G401 (cell line): ENCODE results near the gene PAPPA. TPM values are rescaled to one million over a fixed set of nuclear protein-coding genes. Genes with fewer than 3 reads are reported as not detected.

Experiments used
- DNase-seq: peaks from one replicate; pipeline ENCODE4 v3.0.0-alpha.2; 2015; ENCODE audit warnings: low spot score
- in situ Hi-C: cut with HindIII; loops from 2 replicates; pipeline ENCODE4 v1.10.0; 2016; ENCODE audit warnings: low sequenced_read_pairs, mixed read lengths
- total RNA-seq: library from RNA; depleted of rRNA; stranded (reverse); fragments of >200 nt; shearing (Covaris generic); gene quantifications from 2 replicates; pipeline ENCODE4 v1.2.3, GENCODE V29; 2014

PAPPA gene
- total RNA-seq, 1 experiment from 2014 or later, result 0.44 TPM

DNA sequence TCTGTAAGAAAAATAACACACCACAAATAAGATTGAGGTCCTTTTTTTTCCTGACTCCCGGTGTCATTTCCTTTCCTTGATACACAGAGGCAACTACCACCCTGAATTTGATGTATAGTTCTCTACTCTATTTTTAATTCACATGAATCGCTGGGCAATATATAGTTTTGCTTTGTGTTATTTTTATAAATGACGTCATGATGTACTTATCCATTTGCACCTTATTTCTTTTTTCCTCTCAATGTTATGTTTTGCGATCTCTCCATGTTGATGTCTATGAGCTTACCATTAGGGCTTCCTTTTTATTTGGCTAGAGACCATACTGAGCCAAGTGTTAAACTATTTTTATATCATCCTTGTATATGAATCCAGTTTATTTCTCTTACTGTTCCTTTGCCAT lies 175.9 kb downstream of the PAPPA start:
- in situ Hi-C loops, result no loop called here
- DNase-seq, result no peak

DNA sequence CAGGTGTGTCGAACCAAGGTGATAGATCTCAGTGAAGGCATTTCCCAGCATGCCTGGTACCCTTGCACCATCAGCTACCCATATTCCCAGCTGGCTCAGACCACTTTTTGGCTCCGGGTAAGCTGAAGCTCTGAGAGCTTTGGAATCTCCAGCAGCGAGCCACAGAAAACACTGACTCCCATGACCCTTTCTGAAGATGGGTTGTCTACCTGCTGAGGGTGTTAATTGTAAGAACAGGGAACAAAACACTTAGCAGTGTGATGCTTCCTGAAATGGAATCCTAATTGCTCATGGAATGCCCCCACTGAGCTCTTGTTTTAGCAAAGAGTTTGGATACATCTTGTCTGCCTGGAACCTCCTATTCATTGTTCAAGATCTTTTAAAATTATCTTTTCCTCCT lies 177.7 kb downstream of the PAPPA start:
- in situ Hi-C loops, result no loop called here

DNA sequence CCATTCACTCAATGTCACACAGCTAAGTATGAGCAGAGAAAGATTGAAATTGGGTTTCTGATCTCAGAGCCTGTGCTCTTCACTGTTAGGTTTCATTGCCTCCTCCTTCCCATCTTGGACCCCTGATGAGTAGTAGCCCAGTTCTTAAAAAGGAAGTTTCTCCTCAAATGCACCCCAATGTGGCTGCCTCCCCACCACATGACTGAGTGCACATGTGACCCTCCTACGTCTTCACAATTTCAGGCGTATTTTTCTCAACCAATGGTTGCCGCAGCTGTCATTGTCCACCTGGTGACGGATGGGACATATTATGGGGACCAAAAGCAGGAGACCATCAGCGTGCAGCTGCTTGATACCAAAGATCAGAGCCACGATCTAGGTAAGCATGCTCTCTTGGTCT lies 178.5 kb downstream of the PAPPA start:
- DNase-seq, result no peak

More for the DNA sequence above, 177.7 kb downstream of the PAPPA start:
- no peak for DNase-seq

DNA sequence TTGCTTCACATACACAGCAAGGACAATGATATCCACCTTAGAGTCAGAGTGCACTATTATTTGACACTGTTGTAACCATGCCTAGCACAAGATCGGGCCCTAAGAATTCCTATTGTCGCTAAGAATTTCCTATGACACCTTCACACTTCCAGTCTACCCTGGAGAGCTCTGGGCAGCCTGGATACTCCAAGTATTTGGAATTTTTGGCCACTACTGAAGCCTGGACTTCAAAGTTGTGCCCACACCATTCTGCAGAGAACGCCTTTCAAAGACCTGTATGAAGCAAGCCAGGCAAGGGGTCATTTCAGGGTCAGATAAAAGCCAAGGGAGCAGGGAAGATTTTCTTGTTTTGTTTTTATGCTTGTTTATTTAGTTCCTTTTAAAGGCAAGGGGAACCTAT lies 179.7 kb downstream of the PAPPA start:
- no peak for DNase-seq
- in situ Hi-C loops, result no loop called here

More for the DNA sequence above, 178.5 kb downstream of the PAPPA start:
- in situ Hi-C loops, result no loop called here

DNA sequence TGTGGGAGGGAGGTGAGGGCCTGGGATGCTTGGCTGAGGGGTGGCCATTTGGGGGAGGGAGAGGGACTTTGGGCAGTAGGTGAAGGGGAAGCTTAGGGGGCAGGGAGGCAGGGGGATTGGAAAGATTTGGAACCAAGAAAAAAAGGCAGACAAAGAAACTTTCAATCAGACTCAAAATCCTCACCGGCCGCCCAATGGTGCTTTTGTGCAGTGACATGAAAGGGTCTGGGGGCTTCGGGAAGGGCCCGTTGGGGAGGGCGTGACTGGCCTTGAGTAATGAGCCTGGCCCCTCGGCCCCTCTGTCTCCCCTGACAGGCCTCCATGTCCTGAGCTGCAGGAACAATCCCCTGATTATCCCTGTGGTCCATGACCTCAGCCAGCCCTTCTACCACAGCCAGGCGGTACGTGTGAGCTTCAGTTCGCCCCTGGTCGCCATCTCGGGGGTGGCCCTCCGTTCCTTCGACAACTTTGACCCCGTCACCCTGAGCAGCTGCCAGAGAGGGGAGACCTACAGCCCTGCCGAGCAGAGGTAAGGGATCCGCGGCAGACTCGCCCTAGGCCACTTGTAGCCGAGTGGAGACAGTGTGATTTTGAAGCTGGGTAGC lies 181.1 kb downstream of the PAPPA start:
- no peak for DNase-seq
- in situ Hi-C loops, result no loop called here

DNA sequence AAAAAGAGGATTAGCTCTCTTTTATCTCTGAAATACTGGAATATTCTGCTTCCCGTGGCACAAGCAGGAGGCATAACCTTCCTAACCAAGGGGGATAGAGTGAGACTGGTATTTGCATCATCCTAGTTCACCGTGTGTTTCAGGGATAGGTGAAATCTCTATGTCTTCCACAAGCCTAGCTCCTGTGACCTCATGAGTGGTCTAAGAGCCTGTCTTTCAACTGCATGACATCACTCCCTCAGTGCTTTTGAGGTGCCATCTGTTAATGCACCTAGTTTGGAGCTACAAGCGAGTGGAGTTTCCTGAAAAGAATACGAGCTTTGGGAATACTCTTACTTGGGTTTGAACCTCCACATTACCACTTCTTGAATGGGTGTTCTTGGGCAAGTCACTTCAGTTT lies 181.8 kb downstream of the PAPPA start:
- DNase-seq, result no peak
- in situ Hi-C loops, result no loop called here

DNA sequence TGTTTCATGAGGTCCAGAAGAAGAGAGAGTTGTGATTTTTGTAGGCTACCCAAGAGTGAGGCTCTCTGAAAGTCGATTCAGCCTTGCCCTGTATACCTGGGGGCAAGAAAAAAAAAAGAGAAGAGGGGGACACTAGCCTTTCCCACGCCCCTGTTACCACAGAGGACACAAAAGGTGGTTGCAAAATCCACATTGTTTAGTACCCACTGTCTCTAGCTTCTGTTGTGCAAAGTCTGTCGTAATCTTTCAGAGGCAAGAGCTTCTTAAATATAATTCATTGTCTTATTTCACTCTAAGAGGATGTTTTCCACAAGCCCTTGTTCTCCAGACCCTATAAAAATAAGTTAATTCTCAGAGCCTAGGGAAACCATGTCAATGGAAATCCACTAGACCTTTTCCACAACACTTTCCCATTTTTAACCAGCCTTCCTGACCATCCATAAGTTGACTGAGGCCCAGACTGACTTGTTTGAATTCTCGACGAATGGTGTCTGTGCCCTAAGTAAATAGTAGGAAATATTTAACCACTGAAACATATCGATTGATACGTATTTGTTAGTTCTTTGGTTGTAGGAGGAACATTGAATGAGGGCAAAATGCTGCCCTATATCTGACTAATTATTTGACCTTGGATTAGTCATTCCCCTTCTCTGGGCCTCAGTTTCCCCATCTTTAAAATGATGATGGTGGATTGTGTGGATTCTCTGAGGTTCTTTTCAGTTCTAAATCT lies 182.7 kb downstream of the PAPPA start:
- DNase-seq, result no peak
- in situ Hi-C loops, result no loop called here

DNA sequence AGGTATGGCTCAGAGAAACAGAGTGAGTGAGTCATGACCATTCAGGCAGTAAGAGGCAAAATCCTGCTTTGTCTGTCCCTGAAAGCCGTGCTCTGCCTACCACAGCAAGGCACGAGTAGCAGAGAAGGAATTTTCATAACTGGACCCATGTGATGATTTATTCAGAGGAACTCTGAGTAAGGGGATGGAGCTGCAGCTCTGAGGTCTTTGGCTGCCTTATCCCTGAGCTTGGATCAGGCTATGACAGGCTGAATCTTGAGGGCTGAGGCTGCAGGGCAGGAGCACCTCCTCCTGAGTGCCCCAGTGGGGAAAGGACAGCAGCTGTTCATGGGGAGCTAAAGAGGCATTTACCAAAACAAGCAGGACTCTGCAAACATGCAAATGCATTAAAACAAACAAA lies 183.4 kb downstream of the PAPPA start:
- in situ Hi-C loops, result no loop called here
- DNase-seq, result no peak

DNA sequence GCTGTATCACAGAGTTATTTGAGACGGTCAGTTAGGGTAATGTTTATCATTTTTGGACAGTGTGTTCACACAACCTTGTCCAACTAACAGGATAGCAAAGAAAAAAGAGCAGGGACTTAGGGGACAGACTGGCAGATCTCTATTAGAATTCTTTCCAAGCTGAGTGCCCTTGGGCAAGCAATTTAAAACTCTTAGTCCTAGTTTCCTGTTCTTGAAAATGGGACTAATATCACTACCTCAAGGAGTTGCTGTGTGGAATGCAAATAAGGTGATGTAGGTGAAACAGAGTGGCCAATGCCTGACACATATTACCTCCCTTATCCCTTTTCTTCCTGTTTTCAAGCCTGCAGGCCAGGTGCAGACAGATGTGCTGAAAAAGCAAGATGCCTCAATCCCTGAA lies 186.7 kb downstream of the PAPPA start:
- DNase-seq, result no peak
- in situ Hi-C loops, result no loop called here

DNA sequence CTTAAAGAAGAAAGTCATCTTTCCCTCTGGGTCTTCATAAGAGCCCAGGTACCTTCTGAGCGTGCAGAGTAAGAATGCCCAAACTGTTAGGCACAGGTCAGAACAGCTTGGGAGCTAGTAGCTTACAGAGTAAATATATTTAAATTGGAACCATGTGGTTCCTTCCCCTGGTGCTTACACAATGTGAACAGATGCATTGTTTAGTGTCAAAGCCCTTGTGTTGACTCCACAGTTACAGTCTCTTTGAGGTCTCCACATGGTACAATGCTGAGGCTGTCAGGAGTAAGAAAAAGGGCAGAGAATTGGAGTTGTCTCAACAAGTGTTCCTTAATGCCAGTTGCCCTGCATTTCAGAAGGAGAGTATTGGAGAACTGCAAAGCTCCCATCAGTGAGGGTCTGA lies 188.5 kb downstream of the PAPPA start:
- DNase-seq, result no peak
- in situ Hi-C loops, result no loop called here

DNA sequence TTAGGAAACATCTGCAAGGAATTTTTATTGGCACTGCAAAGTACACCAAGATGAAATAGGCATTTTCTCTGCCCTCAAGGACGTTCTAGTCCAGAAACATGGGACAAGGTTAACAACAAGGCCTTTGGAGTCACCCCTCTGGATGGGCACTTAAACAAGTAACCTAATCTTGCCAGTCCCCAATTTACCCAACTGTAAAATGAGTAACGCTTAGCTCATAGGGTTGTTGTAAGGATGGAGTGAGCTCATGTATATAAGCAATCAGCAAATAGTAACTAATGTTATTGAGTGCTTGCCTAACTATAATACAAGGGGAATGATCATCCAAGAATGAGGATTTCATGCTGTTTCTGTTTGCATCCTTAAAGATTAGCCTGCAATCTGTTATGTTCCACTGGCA lies 189.3 kb downstream of the PAPPA start:
- in situ Hi-C loops, result no loop called here
- no peak for DNase-seq

DNA sequence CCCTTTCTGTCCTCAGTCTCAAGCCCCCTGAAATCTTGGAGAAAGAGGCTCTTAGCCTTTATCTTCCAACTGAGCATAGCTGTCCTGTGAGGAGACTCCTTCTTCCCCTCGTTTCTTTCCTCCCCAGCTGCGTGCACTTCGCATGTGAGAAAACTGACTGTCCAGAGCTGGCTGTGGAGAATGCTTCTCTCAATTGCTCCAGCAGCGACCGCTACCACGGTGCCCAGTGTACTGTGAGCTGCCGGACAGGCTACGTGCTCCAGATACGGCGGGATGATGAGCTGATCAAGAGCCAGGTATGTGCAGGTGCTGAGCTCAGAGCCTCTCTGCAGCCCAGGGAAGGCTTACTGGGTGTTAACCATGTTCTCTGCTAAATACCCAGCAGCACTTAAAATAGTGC lies 190.8 kb downstream of the PAPPA start:
- in situ Hi-C loops, result no loop called here
- DNase-seq, result no peak

DNA sequence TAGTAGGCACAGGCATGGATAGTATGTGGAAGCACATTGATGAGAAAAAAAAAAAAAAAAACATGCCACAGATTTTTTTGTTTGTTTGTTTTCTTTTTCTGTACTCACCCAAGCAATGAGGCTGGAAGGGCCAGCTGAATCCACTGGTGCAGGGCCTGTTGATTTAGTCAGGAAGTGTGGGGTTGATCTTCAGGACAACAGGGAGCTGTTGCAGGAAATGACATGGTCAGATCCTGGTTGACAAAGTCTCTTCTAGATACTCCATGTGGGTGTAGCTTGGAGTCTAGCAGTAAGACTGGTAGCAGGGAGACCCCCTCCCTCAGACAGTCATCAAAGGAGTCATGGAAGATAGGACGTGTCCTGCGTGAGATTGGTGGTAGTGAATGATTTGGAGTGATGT lies 191.8 kb downstream of the PAPPA start:
- in situ Hi-C loops, result no loop called here
- DNase-seq, result no peak

DNA sequence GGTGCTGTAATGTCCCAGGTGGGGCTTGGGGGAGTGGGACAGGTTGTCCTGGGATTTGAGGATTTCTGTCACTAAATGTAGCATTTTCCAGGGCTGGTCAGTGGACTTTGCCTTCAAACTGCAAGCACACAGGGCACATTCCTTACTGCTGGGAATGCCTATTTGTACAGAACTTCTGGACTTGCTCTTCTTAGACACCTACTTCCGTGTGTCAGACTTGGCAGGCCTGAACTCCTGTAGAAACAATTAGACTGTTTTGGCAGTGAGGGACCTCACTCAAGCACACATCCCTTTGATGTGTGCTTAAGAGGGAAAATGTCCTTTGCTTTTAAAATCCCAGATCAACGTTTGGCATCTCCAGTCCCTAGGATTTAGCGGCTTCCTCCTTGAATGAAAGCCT lies 192.2 kb downstream of the PAPPA start:
- in situ Hi-C loops, result no loop called here
- no peak for DNase-seq

DNA sequence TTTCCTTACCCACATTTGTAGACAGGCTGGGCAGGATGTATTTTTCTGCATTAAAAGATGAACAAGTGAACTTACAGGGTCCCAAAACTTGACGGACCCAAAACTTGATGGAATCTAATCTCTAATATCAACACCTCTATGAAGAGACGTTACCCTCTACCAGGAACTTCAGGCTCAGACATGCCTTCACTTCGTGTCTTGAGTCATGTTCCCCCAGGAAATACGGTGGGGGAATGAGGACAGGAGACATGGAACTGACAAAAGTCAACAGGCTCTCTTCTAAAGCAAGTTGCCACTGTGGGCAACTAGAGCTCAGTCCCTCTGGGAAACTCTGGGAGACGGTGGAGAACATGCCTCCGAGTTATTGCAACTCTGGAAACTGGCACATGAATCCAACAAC lies 196.1 kb downstream of the PAPPA start:
- in situ Hi-C loops, result no loop called here
- DNase-seq, result no peak

DNA sequence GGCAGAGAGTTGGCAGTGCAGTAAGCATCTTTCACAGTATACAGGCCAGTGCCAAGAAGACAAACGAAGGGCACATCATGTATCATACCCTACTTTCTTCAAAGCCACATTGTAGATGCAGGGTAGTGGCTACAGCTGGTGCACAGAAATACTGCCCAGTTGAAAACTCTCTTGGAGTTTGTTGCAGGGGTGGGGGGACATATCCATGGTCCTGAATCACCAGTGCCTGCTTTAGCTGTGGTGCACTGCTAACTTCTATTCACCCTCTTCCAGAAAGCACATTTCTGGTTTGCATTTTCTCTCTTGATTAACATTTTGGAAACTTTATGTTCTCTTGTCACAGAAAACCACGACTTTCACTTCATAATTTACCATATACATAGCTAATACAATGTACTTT lies 196.6 kb downstream of the PAPPA start:
- no peak for DNase-seq
- in situ Hi-C loops, result no loop called here

DNA sequence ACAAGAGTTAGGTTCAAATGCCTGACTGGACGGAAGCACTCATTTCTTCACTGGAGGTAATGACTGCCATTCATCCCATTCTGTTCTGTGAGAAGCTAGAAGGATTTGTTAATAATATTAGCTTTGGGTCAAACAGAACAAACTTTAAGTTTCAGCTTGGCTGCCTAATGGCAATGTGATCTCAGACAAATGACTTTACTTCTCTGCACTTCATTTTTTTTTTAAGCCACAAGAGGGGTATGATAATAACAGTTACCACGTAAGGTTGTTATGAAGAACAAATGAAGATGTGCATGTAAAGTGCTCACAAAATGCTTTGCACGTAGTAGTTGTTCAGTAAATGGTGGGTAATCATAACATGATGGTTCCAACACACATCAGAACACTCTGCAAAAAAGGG lies 199.4 kb downstream of the PAPPA start:
- in situ Hi-C loops, result no loop called here
- no peak for DNase-seq

DNA sequence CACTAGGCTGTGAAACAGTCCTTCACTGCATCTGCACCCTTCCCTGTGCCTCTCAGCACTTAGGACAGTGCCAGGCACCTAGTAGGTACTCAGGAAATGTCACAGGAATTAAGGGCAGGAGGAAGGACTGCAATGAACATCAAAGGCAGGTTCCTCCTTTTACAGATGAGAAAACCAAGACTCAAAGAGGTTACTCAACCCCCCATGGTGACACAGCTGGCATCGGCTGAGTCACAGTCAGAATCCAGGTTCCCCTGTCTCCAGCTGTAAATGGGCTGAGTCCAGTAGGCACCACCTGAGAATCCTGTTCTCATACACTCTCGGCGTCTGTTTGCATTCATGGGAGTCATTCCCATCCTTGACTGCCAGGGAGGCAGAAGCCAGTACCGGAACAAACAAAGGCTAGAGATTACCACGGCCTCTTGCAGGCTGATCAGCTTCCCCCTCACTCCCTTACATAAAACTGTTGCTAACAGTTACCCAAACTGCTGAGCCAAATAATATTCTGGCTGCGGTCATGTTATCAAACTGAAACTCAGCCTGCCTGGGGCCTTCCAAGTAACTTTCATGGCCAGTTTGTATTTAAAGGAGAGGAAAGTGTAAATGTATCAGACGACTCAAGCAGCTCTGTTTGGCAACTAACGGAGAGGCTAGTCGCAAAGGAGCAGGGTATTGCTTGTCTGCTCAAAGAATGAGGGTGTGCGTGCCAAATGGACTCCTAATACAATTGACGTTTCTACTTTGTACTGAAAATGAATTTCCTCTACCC lies 201.7 kb downstream of the PAPPA start:
- in situ Hi-C loops, result no loop called here
- no peak for DNase-seq

DNA sequence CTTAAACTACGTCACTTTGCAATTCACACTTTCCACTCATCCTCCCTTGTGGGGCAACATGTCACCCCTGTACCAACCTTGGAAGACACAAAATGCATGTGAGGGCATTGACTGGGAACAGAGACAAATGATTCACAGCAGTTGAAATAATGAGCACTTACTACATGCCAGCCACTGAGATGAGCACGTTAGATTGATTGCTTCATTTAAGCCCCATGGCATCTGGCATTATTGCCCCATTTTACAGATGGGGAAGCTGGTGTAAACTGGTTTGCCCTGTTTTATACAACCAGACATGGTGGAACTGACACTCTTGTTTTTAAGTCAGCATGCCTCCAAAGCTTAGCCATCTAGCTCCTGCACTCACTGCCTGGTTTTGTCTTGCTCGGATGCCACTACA lies 204.7 kb downstream of the PAPPA start:
- in situ Hi-C loops, result no loop called here

DNA sequence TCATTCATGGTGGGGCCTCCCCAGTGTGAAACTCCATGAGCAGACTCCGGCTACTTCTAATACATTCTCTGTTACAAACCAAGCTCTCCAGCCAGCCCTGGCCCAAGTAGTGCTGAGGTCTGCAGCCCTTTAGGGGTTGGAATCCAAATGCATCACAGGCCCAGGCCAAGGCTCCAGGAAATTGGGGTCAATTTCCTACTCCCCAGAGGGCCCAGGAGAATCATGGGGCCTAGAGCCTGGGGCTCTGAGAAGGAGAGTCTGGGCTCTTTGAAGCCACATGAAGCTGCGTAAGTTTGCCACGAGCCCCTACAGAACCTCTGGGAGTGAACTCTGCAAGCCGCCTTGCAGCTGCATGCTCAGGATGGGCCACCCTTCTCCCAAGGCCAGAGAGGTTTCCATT lies 206.4 kb downstream of the PAPPA start:
- no peak for DNase-seq
- in situ Hi-C loops, result no loop called here

More for the DNA sequence above, 204.7 kb downstream of the PAPPA start:
- DNase-seq, result no peak
